HFFc6 (cell line): ENCODE measurements around the gene GLI3. TPM values are rescaled to one million over a fixed set of nuclear protein-coding genes. Genes with fewer than 3 reads are reported as not detected.

ENCODE experiments used
- DNase-seq: peaks from one replicate; pipeline ENCODE4 v3.0.0-alpha.2; 2018
- H3K27ac Mint-ChIP-seq: 2 replicates; pipeline ENCODE4 v1.8.0; 2020; ENCODE audit warnings: mild to moderate bottlenecking, mixed read lengths
- H3K27me3 Mint-ChIP-seq: 2 replicates; pipeline ENCODE4 v1.8.0; 2021; ENCODE audit warnings: mild to moderate bottlenecking, moderate library complexity, mixed read lengths; ENCODE audit not compliant: insufficient read depth
- H3K36me3 Mint-ChIP-seq: 2 replicates; pipeline ENCODE4 v1.8.0; 2021; ENCODE audit warnings: low read depth, mixed read lengths
- H3K4me1 Mint-ChIP-seq: 2 replicates; pipeline ENCODE4 v1.8.0; 2020; ENCODE audit warnings: low read depth, mixed read lengths
- H3K4me3 Mint-ChIP-seq: 2 replicates; pipeline ENCODE4 v1.8.0; 2020; ENCODE audit warnings: mild to moderate bottlenecking, moderate library complexity, mixed read lengths
- H3K9me3 Mint-ChIP-seq: 2 replicates; pipeline ENCODE4 v1.8.0; 2020; ENCODE audit warnings: mild to moderate bottlenecking, mixed read lengths
- total RNA-seq, 6 experiments: library from RNA; stranded (reverse); fragmentation: NEBNext Ultra II Directional; extraction: Animal tissue kit (Norgen Biotek cat#: 25700); gene quantifications; 2 replicates in 1 of 6; 3 replicates in 5 of 6; pipeline ENCODE4 v1.2.3, GENCODE V29; 2021
- TF ChIP-seq, protein P1 (sequence below): fragments of 200-600 bp; sonication (generic); IDR thresholded peaks from 2 replicates; pipeline ENCODE4 v1.5.0; 2021; ENCODE audit warnings: antibody characterized with exemption, mild to moderate bottlenecking

GLI3 gene
- total RNA-seq, 6 experiments from 2014 or later, result 12.5 to 23.0 (median 21.7) TPM

DNA sequence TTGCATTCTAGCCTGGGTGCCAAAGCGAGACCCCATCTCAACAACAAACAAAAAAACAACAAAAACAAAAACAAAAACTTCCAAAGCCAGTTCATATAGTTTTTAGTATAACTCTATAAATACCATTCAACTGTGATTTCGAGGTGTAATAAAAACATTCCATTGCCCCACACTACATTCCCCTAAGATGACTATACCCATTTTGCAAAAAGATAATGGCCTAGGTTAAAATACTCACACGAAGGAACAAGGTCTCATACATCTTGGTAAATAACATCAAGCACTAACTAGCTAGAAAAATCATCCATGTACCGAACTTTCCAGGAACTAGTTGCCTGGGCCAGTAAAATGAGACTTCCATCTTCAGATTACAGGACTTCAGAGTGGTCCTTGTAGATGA lies 55.4 kb downstream of the GLI3 start:
- Mint-ChIP-seq H3K4me3 (no peak overlapping the region), H3K4me1 (peaks cover 18% of the 10 kb centered on the region), H3K27me3 (no peaks in the 10 kb centered on the region; the same call in none of the 2 replicates), H3K27ac (no peak overlapping the region), H3K9me3 (no peaks in the 10 kb centered on the region), H3K36me3 (peaks cover 22% of the 10 kb centered on the region)
- no peak for DNase-seq
- TF ChIP-seq, protein P1, sequence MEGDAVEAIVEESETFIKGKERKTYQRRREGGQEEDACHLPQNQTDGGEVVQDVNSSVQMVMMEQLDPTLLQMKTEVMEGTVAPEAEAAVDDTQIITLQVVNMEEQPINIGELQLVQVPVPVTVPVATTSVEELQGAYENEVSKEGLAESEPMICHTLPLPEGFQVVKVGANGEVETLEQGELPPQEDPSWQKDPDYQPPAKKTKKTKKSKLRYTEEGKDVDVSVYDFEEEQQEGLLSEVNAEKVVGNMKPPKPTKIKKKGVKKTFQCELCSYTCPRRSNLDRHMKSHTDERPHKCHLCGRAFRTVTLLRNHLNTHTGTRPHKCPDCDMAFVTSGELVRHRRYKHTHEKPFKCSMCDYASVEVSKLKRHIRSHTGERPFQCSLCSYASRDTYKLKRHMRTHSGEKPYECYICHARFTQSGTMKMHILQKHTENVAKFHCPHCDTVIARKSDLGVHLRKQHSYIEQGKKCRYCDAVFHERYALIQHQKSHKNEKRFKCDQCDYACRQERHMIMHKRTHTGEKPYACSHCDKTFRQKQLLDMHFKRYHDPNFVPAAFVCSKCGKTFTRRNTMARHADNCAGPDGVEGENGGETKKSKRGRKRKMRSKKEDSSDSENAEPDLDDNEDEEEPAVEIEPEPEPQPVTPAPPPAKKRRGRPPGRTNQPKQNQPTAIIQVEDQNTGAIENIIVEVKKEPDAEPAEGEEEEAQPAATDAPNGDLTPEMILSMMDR, result no peak

DNA sequence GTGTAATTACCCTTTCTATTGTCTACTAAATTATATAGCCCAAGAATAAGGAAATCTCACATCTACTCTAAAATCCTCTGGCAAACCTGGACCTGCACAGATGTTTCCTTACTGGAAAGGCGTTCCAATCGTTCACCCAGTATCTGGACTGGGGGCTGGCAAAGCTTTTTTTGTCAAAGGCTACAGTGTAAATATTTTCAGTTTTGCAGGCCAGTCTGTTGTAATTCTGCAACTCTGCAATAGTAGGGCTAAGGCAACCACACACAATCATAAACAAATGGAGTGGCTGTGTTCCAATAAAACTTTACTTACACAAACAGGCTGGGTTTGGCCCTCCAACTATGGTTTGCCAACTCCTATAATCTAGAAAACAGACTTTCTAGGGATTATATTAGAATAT lies 56.2 kb downstream of the GLI3 start:
- H3K36me3 Mint-ChIP-seq, result peaks cover 22% of the 10 kb centered on the region
- H3K27me3 Mint-ChIP-seq, result no peaks in the 10 kb centered on the region; the same call in none of the 2 replicates
- TF ChIP-seq, protein P1, result no peak
- H3K4me1 Mint-ChIP-seq, result peaks cover 24% of the 10 kb centered on the region
- DNase-seq, result no peak
- no peaks in the 10 kb centered on the region for H3K9me3 Mint-ChIP-seq
- no peak overlapping the region for H3K27ac Mint-ChIP-seq
- H3K4me3 Mint-ChIP-seq, result no peak overlapping the region

- no peaks in the 10 kb centered on the region for H3K27me3 Mint-ChIP-seq
- peaks cover 12% of the 10 kb centered on the region; the same call in 1 of the 2 replicates for H3K4me1 Mint-ChIP-seq
- H3K4me3 Mint-ChIP-seq, result no peak overlapping the region
- H3K9me3 Mint-ChIP-seq, result no peaks in the 10 kb centered on the region
- H3K27ac Mint-ChIP-seq, result no peak overlapping the region
- no peak for DNase-seq
- TF ChIP-seq, protein P1, result no peak
- peaks cover 22% of the 10 kb centered on the region for H3K36me3 Mint-ChIP-seq
Observed at GRCh38 chr7:42176724-42177101, 60.3 kb downstream of the GLI3 start.

- TF ChIP-seq, protein P1, result no peak
- Mint-ChIP-seq H3K27ac (no peak overlapping the region; the same call in 1 of the 2 replicates), H3K4me3 (no peak overlapping the region)
Observed at GRCh38 chr7:42175834-42176723, 60.9 kb downstream of the GLI3 start.

DNA sequence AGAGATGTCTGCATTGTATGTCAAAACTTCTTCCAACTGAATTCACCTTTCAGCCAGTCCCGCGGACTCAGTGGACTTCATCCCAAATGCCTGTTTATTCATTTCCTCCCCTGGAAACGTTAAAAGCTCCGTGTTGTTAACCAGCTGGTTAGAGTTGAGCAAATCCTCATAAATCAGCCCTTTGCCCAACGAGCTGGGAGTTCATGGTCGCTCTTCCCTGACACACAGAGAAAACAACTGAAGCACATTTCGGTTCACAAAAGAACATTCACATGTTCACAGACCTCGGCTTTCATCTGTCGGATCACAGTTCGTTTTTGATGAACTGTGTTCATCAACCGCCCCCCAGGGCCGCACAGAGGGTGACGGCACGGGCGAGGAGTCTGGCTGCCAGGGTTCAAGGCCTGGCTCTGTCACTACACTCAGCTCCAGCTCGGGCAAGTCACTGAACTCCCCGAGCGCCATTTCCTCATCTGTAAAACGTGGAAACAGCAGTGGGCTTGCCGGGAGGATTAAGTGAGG lies 62.6 kb downstream of the GLI3 start:
- TF ChIP-seq, protein P1, result no peak
- Mint-ChIP-seq H3K27ac (no peak overlapping the region), H3K4me1 (peaks cover 21% of the 10 kb centered on the region)

More at GRCh38 chr7:42175834-42176723, 60.9 kb downstream of the GLI3 start:
- Mint-ChIP-seq H3K9me3 (no peaks in the 10 kb centered on the region), H3K27me3 (no peaks in the 10 kb centered on the region), H3K4me1 (peaks cover 13% of the 10 kb centered on the region), H3K36me3 (peaks cover 22% of the 10 kb centered on the region)
- DNase-seq, result peak; percentile 8

More for the DNA sequence above, 62.6 kb downstream of the GLI3 start:
- no peak overlapping the region for H3K4me3 Mint-ChIP-seq
- DNase-seq, result no peak
- H3K9me3 Mint-ChIP-seq, result no peaks in the 10 kb centered on the region
- no peaks in the 10 kb centered on the region for H3K27me3 Mint-ChIP-seq
- H3K36me3 Mint-ChIP-seq, result peaks cover 12% of the 10 kb centered on the region
